Lung (tissue), 12 donors: ENCODE results near the gene TFIP11. TPM values are rescaled to one million over a fixed set of nuclear protein-coding genes. Genes with fewer than 3 reads are reported as not detected.

Experiments used
- ATAC-seq: fragments of 200-7000 bp; cut with Tn5 transposase; one replicate; pipeline ENCODE4 v1.9.1; 2020; ENCODE audit warnings: moderate number of reproducible peaks; ENCODE audit not compliant: insufficient read depth, low FRiP score
- DNase-seq, 3 donors: peaks; one replicate each; pipeline ENCODE4 v3.0.0-alpha.2; 2013 to 2017
- H3K27ac ChIP-seq, 2 donors: one replicate each; pipeline ENCODE4 v1.5.1; 2013; ENCODE audit warnings: mild to moderate bottlenecking in 2 of 2, moderate library complexity in 2 of 2, control low read depth in 1 of 2, inconsistent platforms in 1 of 2, low read depth in 1 of 2, low read length in 1 of 2
- H3K27me3 ChIP-seq, 3 donors: one replicate each; pipeline ENCODE4 v1.5.1; 2013; ENCODE audit warnings: low read length in 2 of 3; ENCODE audit not compliant: control insufficient read depth in 3 of 3, insufficient read depth in 3 of 3
- H3K36me3 ChIP-seq, 4 donors: one replicate each; pipeline ENCODE4 v1.5.1; 2013; ENCODE audit warnings: low read length in 4 of 4, mild to moderate bottlenecking in 1 of 4, moderate library complexity in 1 of 4; ENCODE audit not compliant: control insufficient read depth in 4 of 4, insufficient read depth in 4 of 4
- H3K4me1 ChIP-seq, 5 donors: one replicate each; pipeline ENCODE4 v1.5.1; 2013; ENCODE audit warnings: low read length in 5 of 5, mild to moderate bottlenecking in 2 of 5, moderate library complexity in 1 of 5; ENCODE audit not compliant: control insufficient read depth in 5 of 5, insufficient read depth in 5 of 5
- H3K4me3 ChIP-seq: one replicate; pipeline ENCODE4 v1.5.1; 2013; ENCODE audit warnings: mild to moderate bottlenecking, control low read depth, moderate library complexity
- H3K9ac ChIP-seq, 2 donors: one replicate each; pipeline ENCODE4 v1.5.1; 2013; ENCODE audit warnings: low read length in 2 of 2, control low read depth in 1 of 2; ENCODE audit not compliant: insufficient read depth in 1 of 2
- H3K9me3 ChIP-seq, 4 donors: one replicate each; pipeline ENCODE4 v1.5.1; 2013; ENCODE audit warnings: low read length in 3 of 4, mild to moderate bottlenecking in 1 of 4, moderate library complexity in 1 of 4; ENCODE audit not compliant: control insufficient read depth in 4 of 4, insufficient read depth in 3 of 4
- CTCF ChIP-seq: IDR thresholded peaks from 2 replicates; pipeline ENCODE4 v1.5.1; 2012; ENCODE audit warnings: mild to moderate bottlenecking; ENCODE audit errors: control extremely low read depth, extremely low read depth
- WGBS, 2 donors: extraction: QIAGEN DNeasy Blood & Tissue Kit; methylation state at CpG; one replicate each; pipeline ENCODE4 v1.1.7; 2013; 5-methylcytosine and 5-hydroxymethylcytosine counted together
- polyA plus RNA-seq, 2 donors: library from polyadenylated mRNA; stranded (reverse); fragments of 200-250 nt; gene quantifications; one replicate each; pipeline ENCODE4 v1.2.1, GENCODE V29; 2013
- total RNA-seq, 2 donors: library from RNA; depleted of rRNA in 1 of 2; stranded (reverse); fragments of >200 nt in 1 of 2; gene quantifications; one replicate each; pipeline ENCODE4 v1.2.1, GENCODE V29; 2014 to 2021
- donor health status: control.
- donor health status: control.
- donor health status: Bipolar disorder and iron deficiency.
- donor health status: healthy.
- donor health status: DM: yes; HTN: yes; CAD: no.

TFIP11 gene
- total and polyA plus RNA-seq, 4 donors: 18.4 to 37.2 (median 24.5) TPM

GRCh38 chr22:26463101-26463661 is 49.1 kb downstream of the TFIP11 start:
- no peaks in the 10 kb centered on the region for H3K4me1 ChIP-seq
- H3K36me3 ChIP-seq: peaks cover 28 to 45% (median 36%) of the 10 kb centered on the region in 4 donors
- H3K9me3 ChIP-seq: no peaks in the 10 kb centered on the region
- H3K4me3 ChIP-seq: no peak overlapping the region
- DNase-seq (no peak), ATAC-seq (no peak)
- no peak overlapping the region for H3K9ac ChIP-seq
- no peaks in the 10 kb centered on the region for H3K27me3 ChIP-seq
- H3K27ac ChIP-seq: no peak overlapping the region
- no peak for TF ChIP-seq CTCF
- whole genome bisulfite sequencing, 2 donors: 83 to 84% methylated on average over 10 of the region's 10 CpGs

GRCh38 chr22:26462641-26463040 is 49.6 kb downstream of the TFIP11 start:
- TF ChIP-seq CTCF: no peak
- no peak for ATAC-seq
- no peak for DNase-seq
- H3K9ac ChIP-seq: no peak overlapping the region
- no peaks in the 10 kb centered on the region for H3K4me1 ChIP-seq
- H3K36me3 ChIP-seq: peaks cover 30 to 50% (median 38%) of the 10 kb centered on the region in 4 donors
- 91 to 93% methylated on average over 3 of the region's 3 CpGs for WGBS, 2 donors
- no peaks in the 10 kb centered on the region for H3K9me3 ChIP-seq
- no peak overlapping the region for H3K27ac ChIP-seq
- H3K4me3 ChIP-seq: no peak overlapping the region
- H3K27me3 ChIP-seq: no peaks in the 10 kb centered on the region

- Histone ChIP-seq H3K27me3 (no peaks in the 10 kb centered on the region), H3K27ac (no peak overlapping the region), H3K9ac (no peak overlapping the region), H3K4me1 (no peaks in the 10 kb centered on the region), H3K9me3 (no peaks in the 10 kb centered on the region), H3K36me3 (peaks cover 30 to 52% (median 40%) of the 10 kb centered on the region in 4 donors), H3K4me3 (no peak overlapping the region)
- 90 to 96% methylated on average over 5 of the region's 5 CpGs for WGBS, 2 donors
- no peak for ATAC-seq
- DNase-seq: no peak
- no peak for TF ChIP-seq CTCF
These were observed 50.2 kb downstream of the TFIP11 start for GRCh38 chr22:26462051-26462450.

- H3K9me3 ChIP-seq: no peaks in the 10 kb centered on the region
- H3K27me3 ChIP-seq: no peaks in the 10 kb centered on the region
- TF ChIP-seq CTCF: no peak
- no peak overlapping the region for H3K27ac ChIP-seq
- no peak overlapping the region for H3K9ac ChIP-seq
- H3K36me3 ChIP-seq: peaks cover 30 to 51% (median 38%) of the 10 kb centered on the region in 4 donors
- no peak for ATAC-seq
- 42% methylated on average over 3 of the region's 3 CpGs for WGBS, 2 donors
- no peaks in the 10 kb centered on the region for H3K4me1 ChIP-seq
- DNase-seq: peak in 2 of 3 donors; percentile 20 to 34
- no peak overlapping the region for H3K4me3 ChIP-seq
These were observed 51.0 kb downstream of the TFIP11 start for GRCh38 chr22:26461188-26461810.
